Stimulated activated CD8-positive, alpha-beta memory T cell treated with anti-CD3 and anti-CD28 coated beads, Interleukin-15, amount 100 ng/mL, for 48 hours (primary cell): ENCODE measurements around the gene CACNA2D4.
"Not testable (repeated sequence)": the region's sequence is repeated elsewhere in the genome, so short reads cannot be mapped to it uniquely, and the experiment has no call there.

ENCODE experiments used
- DNase-seq, 2 donors: peaks; one replicate each; pipeline ENCODE4 v3.0.0-alpha.2; 2020; ENCODE audit warnings: low read depth in 2 of 2

CACNA2D4 gene

GRCh38 chr12:1832801-1833595, 85.5 kb downstream of the CACNA2D4 start:
- no peak for DNase-seq

- peak in 1 of 2 donors; percentile 2 for DNase-seq
Measured at GRCh38 chr12:1830981-1831963, 87.2 kb downstream of the CACNA2D4 start.

GRCh38 chr12:1830401-1830845, 88.0 kb downstream of the CACNA2D4 start:
- no peak for DNase-seq

GRCh38 chr12:1829306-1829900, 89.0 kb downstream of the CACNA2D4 start:
- DNase-seq = no peak

GRCh38 chr12:1828856-1829255, 89.6 kb downstream of the CACNA2D4 start:
- DNase-seq = no peak

GRCh38 chr12:1827826-1828805, 90.3 kb downstream of the CACNA2D4 start:
- no peak for DNase-seq

- no peak for DNase-seq
Measured at GRCh38 chr12:1826867-1827705, 91.4 kb downstream of the CACNA2D4 start.

- DNase-seq = no peak
Measured at GRCh38 chr12:1826401-1826800, 92.1 kb downstream of the CACNA2D4 start.

- DNase-seq = no peak
Measured at GRCh38 chr12:1825382-1826102, 92.9 kb downstream of the CACNA2D4 start.

- DNase-seq = no peak
Measured at GRCh38 chr12:1823237-1823636, 95.2 kb downstream of the CACNA2D4 start.

DNA sequence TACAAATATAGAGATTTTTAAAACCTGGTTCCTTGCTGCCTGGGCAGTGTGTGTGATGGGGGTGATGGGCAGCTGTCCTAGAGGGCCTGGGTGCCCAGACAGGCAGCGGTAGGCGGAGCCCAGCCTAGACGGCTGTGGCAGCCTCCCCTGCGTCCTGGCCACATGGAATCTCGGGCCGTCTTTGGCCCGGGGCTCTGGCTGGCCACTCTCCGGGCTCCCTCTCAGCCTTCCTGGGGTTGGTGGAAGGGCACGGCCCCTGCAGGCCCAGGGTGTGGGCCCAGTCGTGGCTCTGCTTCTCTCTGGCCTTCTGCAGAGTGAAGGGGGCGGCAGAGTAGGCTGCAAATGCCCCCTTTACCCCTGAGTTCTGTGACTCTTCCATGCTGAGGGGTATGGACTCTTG, 95.8 kb downstream of the CACNA2D4 start:
- no peak for DNase-seq

DNA sequence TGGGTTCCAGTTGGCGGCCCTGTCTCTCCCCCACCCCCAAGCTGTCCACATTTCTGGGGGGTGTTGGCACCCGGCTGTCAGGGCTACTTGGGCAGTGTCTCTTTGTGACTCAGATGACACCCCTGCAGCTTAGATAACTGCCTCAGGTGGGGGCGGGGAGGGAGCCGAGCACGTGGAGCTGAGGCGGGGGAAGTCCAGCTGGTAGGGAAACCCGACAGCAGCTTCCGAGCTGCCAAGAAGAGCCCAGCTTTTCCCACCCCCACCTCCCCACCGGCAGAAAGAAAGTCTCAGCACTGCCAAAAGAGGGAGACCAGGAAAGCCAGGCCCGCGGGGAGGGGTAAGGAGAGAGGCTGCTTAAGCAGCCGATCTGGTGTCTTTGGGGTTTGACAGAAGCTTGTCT, 96.6 kb downstream of the CACNA2D4 start:
- DNase-seq = no peak

- DNase-seq = no peak
Measured at GRCh38 chr12:1820896-1821291, 97.6 kb downstream of the CACNA2D4 start.

DNA sequence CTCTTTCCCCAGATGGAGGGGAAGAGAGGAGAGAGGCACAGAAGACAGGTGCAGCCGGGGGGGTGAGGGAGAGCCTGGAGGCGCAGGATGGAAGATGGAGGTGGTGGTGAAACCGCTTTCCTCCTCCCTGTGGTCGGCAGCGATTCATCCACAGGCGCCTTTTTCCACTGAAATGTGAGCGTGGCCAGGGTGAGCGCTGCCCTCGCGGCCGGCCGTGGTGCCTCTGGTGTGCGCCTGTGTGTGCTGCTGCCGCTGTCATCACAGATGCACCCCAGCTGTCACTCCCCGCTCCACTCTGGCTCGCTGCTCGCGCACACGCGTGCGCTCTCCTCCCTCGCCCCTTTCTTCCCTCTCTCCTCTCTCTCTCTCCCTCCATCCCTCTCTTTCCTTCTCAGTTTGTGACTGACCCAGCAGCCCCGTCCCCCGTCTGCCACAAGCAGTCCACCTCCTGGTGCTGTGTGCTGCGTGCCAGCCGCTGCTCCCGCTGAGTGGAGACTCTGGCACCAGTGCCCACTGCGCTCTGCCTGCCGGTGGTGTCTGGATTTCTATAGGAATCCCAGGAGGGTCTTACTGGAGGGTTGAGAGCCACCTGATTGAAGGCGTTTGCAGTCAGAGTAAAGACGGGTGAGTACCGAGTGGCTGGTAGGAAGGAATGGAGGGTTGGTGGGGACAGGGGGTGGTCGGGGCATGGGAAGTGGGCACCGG, 98.1 kb downstream of the CACNA2D4 start, which contains the start of gene LRTM2:
Gene LRTM2 (plus strand): TSS at position 375 of the 705 bp plus-strand sequence. CDS start 7,584 bp downstream, outside the sequence.
- DNase-seq = no peak

DNA sequence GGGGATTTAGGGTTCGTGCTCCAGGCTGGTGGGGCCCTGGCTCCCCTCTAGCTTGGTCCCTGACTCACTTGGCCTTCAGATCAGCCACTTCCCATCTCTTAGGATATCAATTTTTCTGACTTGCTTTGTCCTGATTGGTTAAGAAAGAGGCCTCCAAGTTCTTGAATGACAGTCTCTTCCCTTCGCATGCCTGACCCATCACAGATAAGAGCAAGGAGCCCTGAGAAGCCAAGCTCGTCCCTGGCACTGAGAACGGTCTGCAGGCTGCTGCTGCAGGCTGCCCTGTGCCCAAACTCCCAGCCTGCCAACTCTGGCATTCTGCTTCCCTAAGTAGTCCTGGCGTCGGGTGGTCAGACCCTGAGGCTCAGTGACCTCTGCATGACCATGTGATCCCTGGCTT, 98.9 kb downstream of the CACNA2D4 start:
- no peak for DNase-seq

DNA sequence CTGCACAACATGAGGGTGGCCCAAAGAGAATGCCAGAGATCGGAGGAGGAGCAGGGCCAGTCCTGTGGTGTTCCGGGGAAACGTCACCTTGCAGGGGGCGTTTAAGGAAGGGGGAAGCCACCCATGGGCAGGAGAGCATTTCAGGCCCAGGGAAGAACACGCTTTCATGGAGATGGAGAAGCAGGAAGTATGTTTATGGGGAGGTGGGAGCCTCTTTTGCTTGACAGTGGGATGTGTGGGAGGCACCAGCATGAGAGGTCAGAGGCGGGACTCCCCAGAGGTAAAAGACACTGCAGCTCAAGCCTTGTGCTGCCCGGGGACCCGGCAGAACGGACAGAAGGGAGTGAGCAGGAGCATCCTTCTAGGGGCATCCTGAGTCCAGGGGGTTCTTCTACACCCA, 99.4 kb downstream of the CACNA2D4 start:
- DNase-seq = no peak

- DNase-seq = not testable (repeated sequence)
Measured at GRCh38 chr12:1817928-1818327, 100.5 kb downstream of the CACNA2D4 start.

DNA sequence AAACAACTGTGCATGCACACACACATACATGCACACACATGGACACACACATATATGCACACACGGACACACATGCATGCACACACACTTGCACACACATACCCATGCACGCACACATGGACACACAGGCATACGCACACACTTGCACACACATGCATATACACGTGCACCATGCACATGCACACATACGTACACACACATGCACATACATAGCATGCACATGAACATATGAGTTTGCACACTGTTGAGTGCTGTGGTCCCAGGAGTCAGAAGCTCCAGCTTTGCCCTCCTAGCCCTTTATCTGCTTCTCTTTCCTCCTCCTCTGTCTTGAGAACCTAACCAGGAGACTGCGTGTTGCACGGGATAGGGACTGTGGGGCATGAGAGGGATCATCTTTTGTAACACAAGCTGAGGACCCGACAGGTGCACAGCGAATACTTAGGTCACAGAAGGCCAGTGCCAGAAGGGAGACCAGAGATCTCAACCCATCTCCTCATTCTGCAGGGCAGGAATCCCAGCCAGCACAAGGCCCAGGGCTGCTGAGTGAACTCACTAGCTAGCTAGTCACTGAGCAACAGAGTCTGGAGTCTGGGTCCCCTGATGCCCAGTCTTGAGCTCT, 101.6 kb downstream of the CACNA2D4 start:
- no peak for DNase-seq
